A673 (cell line): ENCODE measurements around the gene RABGAP1L. TPM values are rescaled to one million over a fixed set of nuclear protein-coding genes. Genes with fewer than 3 reads are reported as not detected.

Experiments
- BruUV-seq: library from RNA; stranded (reverse); fragments of 400-500 nt; replicated peaks from 2 replicates; lab custom pipeline; 2021; lab: Mats Ljungman, UMichigan
- CTCF ChIA-PET: fragments of 300-600 bp; sonication (Branson Sonifier 250); formaldehyde crosslinking; loops from one replicate; lab custom pipeline; 2022; ENCODE audit warnings: antibody characterized with exemption; lab: Charles Lee
- POLR2A ChIA-PET: fragments of 300-600 bp; sonication (Branson Sonifier 250); formaldehyde crosslinking; loops from one replicate; lab custom pipeline; 2022; ENCODE audit warnings: antibody characterized with exemption; ENCODE audit not compliant: low non-redundant PET; lab: Charles Lee
- DNase-seq: peaks from one replicate; pipeline ENCODE4 v3.0.0-alpha.2; 2015; ENCODE audit warnings: low spot score
- H3K27ac ChIP-seq: fragments of 200-600 bp; sonication (generic); 2 replicates; pipeline ENCODE4 v1.5.1; 2016; ENCODE audit warnings: mixed run types, low read depth, mild to moderate bottlenecking, mixed read lengths, antibody characterized with exemption, low read length; ENCODE audit not compliant: poor library complexity, severe bottlenecking
- H3K27me3 ChIP-seq: fragments of 200-600 bp; sonication (generic); replicated peaks from 2 replicates; pipeline ENCODE4 v1.6.1; 2017; ENCODE audit warnings: mixed run types, low read depth, mild to moderate bottlenecking, mixed read lengths, antibody characterized with exemption, low read length; ENCODE audit not compliant: insufficient read depth, poor library complexity
- H3K36me3 ChIP-seq: fragments of 200-600 bp; sonication (generic); 2 replicates; pipeline ENCODE4 v1.6.1; 2016; ENCODE audit warnings: mixed run types, mild to moderate bottlenecking, mixed read lengths, antibody characterized with exemption, low read length; ENCODE audit not compliant: insufficient read depth, poor library complexity, severe bottlenecking
- H3K4me1 ChIP-seq: fragments of 200-600 bp; sonication (generic); 2 replicates; pipeline ENCODE4 v1.6.1; 2017; ENCODE audit warnings: mixed run types, mild to moderate bottlenecking, mixed read lengths, antibody characterized with exemption, low read length; ENCODE audit not compliant: insufficient read depth, poor library complexity, severe bottlenecking
- H3K4me3 ChIP-seq: fragments of 200-600 bp; sonication (generic); 2 replicates; pipeline ENCODE4 v1.5.1; 2016; ENCODE audit warnings: low read depth, mixed run types, mild to moderate bottlenecking, mixed read lengths, low read length; ENCODE audit not compliant: poor library complexity, severe bottlenecking
- H3K9me3 ChIP-seq: fragments of 200-600 bp; sonication (generic); 2 replicates; pipeline ENCODE4 v1.6.1; 2016; ENCODE audit warnings: mixed run types, low read depth, mild to moderate bottlenecking, mixed read lengths, antibody characterized with exemption, low read length; ENCODE audit not compliant: poor library complexity, severe bottlenecking
- CTCF ChIP-seq: fragments of 300-800, 200-600 bp; sonication (generic); conservative IDR thresholded peaks from 2 replicates; pipeline ENCODE4 v1.5.1; 2017; ENCODE audit warnings: low read depth, mild to moderate bottlenecking, antibody characterized with exemption, low read length, moderate library complexity, mixed read lengths
- EZH2 ChIP-seq: fragments of 200-600 bp; sonication (generic); IDR thresholded peaks from 2 replicates; pipeline ENCODE4 v1.6.1; 2017; ENCODE audit warnings: borderline replicate concordance, low read depth, mild to moderate bottlenecking, mixed read lengths, antibody characterized with exemption, low read length; ENCODE audit not compliant: poor library complexity, severe bottlenecking
- intact Hi-C: fragments of 100-400 bp; cut with micrococcal nuclease; formaldehyde crosslinking; loops from one replicate; pipeline ENCODE4 v1.10.0; 2022; ENCODE audit not compliant: unreplicated experiment
- total RNA-seq: library from RNA; stranded (reverse); gene quantifications from 2 replicates; pipeline ENCODE4 v1.2.3, GENCODE V29; 2021

The RABGAP1L gene
- total RNA-seq, 1 experiment from 2014 or later: 19.3 TPM

DNA sequence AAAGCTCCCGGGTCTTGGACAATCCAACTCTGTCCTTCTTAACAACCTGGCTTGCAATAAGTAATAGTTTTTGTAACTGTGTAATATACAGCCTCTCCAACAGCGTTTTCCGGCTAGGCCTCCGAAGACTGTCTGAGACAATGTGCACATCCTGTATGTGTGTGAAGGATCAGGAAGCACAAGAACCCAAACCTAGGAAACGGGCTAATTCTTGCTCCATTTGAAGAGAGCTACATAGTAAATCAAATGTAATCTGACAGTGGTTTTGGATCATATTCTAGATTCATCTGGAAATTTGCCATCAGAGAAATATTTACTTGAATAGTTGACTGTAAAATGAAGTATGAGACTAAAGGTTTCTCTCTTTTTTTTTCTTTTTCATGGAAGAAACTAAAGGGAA lies 289.7 kb downstream of the RABGAP1L start:
- CTCF ChIA-PET: no interaction called here
- TF ChIP-seq EZH2 (no peak), CTCF (no peak)
- Histone ChIP-seq H3K27ac (no peak overlapping the region), H3K4me3 (no peak overlapping the region), H3K4me1 (no peaks in the 10 kb centered on the region), H3K27me3 (no peaks in the 10 kb centered on the region), H3K9me3 (no peaks in the 10 kb centered on the region), H3K36me3 (no peaks in the 10 kb centered on the region)
- no TSS peak for BruUV-seq
- intact Hi-C loops: no loop called here
- POLR2A ChIA-PET: no interaction called here
- no peak for DNase-seq

DNA sequence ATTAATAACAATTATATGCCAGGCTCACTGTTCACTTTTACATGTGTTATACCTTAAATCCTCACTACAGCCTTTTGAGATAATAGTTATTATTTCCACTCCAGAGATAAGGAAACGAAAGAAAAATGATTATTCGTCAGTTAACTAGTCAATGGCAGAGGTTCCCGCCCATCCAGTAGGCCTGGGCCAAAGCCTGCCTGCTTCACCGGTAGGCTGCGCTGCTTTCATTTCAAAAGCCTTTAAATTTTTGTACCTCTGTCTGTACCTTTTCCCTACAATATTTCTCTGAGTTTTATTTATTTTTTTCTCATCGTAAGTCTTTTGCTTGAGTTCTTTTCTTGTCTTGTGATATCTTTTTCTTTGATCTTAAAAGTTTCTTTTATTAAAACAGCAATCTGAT lies 292.1 kb downstream of the RABGAP1L start:
- Histone ChIP-seq H3K4me1 (no peaks in the 10 kb centered on the region), H3K36me3 (no peaks in the 10 kb centered on the region), H3K9me3 (no peaks in the 10 kb centered on the region), H3K27ac (no peak overlapping the region), H3K27me3 (no peaks in the 10 kb centered on the region), H3K4me3 (no peak overlapping the region)
- no peak for DNase-seq
- intact Hi-C loops: no loop called here
- CTCF ChIA-PET: no interaction called here
- no TSS peak for BruUV-seq
- POLR2A ChIA-PET: no interaction called here
- no peak for TF ChIP-seq CTCF
- TF ChIP-seq EZH2: no peak

DNA sequence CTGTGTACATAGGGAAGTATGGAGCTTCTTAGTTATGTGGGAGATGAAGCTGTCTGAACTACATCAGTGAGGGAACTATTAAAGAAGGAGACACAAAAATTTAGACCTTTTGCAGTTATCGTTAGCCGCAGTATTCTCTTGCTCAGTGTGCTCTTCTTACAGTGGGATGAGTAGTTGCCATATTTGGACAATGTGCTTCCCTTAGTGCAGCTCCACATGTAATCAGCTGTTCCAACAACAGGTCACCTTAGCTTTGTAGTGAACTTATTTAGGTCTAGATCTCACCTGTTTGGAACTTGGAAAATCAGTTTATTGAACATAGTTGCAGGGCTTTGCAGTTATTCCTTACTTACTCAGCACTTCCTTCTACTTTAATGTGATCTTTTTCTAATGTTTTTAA lies 306.5 kb downstream of the RABGAP1L start:
- POLR2A ChIA-PET: no interaction called here
- intact Hi-C loops: no loop called here
- DNase-seq: no peak
- H3K27ac ChIP-seq: no peak overlapping the region
- no peaks in the 10 kb centered on the region for H3K9me3 ChIP-seq
- H3K27me3 ChIP-seq: no peaks in the 10 kb centered on the region
- TF ChIP-seq CTCF: no peak
- TF ChIP-seq EZH2: no peak
- no TSS peak for BruUV-seq
- H3K4me1 ChIP-seq: no peaks in the 10 kb centered on the region
- H3K36me3 ChIP-seq: no peaks in the 10 kb centered on the region
- no peak overlapping the region for H3K4me3 ChIP-seq
- CTCF ChIA-PET: no interaction called here
